Stimulated activated CD4-positive, alpha-beta T cell treated with anti-CD3 and anti-CD28 coated beads, Interleukin-4, amount 100 ng/mL, for 1 hour (primary cell): ENCODE data around the gene TMEM119.

Source experiments
- DNase-seq: peaks from one replicate; pipeline ENCODE4 v3.0.0-alpha.2; 2020

TMEM119 gene

GRCh38 chr12:108614639-108615038 is 16.8 kb upstream of the TMEM119 start:
- DNase-seq = no peak

GRCh38 chr12:108614041-108614440 is 16.2 kb upstream of the TMEM119 start:
- no peak for DNase-seq

- no peak for DNase-seq
Observed at GRCh38 chr12:108613548-108613947, 15.7 kb upstream of the TMEM119 start.

DNA sequence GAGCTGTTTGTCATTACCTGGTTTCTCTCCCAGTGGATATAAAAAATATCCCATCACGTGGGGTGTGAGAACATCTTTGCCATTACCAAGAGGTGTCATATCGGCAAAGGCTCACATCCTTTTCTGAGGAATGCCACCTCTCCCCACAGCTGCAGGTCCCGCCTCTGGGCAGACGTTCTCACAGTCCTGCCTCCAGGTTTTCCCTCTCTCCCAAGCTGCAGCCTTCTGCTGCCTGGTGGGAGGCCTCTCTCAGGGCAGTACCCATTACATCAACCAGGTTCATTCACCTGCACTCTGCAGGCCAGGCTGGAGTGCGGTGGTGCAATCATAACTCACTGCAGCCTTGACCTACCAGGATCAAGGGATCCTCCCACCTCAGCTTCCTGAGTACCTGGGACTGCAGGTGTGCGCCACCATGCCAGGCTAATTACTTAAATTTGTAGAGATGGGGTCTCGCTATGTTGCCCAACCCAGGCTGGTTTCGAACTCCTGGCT is 15.0 kb upstream of the TMEM119 start:
- no peak for DNase-seq

GRCh38 chr12:108611884-108612415 is 14.1 kb upstream of the TMEM119 start:
- DNase-seq = peak; percentile 58

GRCh38 chr12:108610856-108611605 is 13.1 kb upstream of the TMEM119 start:
- no peak for DNase-seq

- DNase-seq = no peak
Observed at GRCh38 chr12:108610336-108610815, 12.5 kb upstream of the TMEM119 start.

- no peak for DNase-seq
Observed at GRCh38 chr12:108609537-108610335, 11.9 kb upstream of the TMEM119 start.

DNA sequence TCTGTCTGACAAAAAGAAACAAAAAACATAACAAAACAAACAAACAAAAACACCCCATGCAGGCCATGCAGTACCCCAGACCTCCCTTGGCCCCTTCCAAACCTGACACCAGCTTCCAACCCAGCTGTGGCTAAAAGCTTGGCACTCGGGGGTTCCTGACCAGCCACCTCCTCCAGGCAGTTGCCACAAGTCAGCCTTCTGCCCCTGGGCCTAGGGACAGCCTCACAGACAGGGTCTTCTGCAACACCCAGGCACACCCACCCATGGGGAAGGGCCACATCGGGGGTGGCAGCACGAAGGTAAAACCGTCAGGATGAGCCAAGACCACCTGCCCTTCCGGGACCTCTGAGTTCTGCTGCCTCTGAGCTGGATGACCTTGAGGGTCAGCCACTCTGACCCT is 10.7 kb upstream of the TMEM119 start:
- DNase-seq = no peak

GRCh38 chr12:108607981-108608600 is 10.2 kb upstream of the TMEM119 start:
- DNase-seq = no peak

DNA sequence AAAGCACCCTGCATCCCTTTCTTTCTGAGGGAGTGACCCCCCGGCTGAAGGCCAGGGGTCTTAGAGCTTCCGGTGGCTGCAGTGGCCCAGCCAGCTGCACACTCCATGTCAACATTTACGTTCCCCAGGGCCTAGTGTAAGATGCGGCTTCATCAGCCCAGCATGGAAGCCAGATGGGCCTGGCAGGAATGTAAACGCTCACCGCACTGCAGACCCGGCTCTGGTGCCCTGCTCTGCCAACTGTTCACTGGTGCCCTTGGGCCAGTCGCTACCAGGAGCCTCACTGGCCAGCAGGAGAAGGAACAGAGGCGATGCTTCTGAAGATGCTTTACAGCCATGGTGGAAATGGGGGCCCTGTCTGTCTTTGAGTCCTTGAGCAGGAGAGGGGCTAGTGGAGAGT is 8.6 kb upstream of the TMEM119 start:
- no peak for DNase-seq

- DNase-seq = no peak
Observed at GRCh38 chr12:108605690-108606406, 8.0 kb upstream of the TMEM119 start.

GRCh38 chr12:108605000-108605689 is 7.3 kb upstream of the TMEM119 start:
- DNase-seq = no peak

DNA sequence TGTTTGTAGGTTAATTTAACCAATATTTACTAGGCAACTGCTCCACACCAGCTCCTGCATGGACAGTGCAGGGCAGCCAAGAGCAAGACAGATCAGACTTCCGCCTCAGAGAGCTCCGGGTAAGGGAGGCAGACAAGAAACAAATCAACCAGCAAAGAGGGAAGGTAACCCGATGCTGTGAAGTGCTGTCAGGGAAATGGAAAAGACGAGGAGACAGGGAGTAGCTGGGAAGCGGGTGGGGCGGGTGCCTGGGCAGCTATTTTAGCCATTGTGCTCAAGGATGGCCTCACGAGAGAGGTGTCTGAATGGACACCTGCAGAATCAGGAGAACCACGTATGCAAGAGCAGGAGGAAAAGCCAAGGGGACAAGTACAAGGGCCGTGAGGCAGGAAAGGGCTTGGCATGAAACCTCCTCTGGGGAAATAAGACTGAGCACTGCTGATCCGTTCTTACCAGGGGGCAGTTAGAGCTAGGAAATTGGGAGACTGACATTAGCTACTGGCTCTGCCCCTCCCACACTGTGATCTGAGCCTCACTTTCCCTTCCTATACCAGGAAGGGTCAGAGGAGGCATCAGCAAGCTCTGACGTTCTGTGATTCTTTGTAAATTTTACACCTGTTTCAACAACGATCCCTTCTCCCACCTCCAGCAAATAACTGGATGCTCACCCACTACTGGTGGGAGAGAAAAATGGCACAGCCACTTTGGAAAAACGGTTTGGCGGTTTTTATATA is 6.5 kb upstream of the TMEM119 start:
- no peak for DNase-seq

DNA sequence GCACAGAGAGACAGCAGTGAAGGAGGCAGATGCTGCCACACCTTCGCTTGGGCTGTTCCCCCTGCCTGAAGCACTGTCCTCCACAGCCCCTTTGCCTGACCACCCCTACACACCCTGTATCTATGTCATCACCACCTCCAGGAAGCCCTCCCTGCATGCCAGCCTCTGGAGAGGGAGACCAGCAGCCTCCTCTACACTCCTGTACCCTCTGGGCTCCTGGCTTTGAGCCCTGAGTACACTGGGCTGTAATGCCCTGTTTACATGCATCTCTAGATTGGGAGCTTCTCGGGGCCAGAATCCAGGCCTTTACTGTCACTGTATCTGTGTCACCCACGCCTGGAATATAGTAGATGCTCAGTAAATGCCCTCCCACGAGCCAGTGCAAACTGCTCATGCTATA is 5.9 kb upstream of the TMEM119 start:
- DNase-seq = no peak

- DNase-seq = no peak
Observed at GRCh38 chr12:108602976-108603704, 5.3 kb upstream of the TMEM119 start.

DNA sequence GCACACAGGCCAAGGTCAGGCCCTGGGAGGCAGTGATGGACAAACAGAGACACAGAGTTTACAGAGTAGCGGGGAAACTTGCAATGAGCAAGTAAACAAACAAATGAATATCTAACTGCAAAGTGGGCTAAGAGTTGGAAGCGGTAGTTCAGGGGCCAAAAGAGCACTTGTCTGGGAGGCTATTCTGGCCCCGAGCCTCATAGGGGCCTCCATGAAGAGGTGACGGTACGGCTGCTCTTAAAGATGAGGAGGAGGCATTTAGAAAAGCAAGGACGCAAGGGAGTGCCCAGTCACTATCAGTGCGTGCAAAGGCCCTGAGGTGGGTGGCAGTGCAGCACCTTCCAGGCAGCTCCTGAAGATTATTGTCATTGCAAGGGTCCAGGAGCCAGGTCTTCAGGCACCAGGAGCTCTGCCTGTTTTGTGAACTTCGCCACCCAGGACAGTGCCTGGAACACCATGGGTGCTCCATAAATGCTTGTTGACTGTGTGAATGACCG is 4.4 kb upstream of the TMEM119 start:
- DNase-seq = no peak

GRCh38 chr12:108600702-108601007 is 2.8 kb upstream of the TMEM119 start:
- DNase-seq = no peak

- DNase-seq = no peak
Observed at GRCh38 chr12:108599948-108600701, 2.2 kb upstream of the TMEM119 start.

DNA sequence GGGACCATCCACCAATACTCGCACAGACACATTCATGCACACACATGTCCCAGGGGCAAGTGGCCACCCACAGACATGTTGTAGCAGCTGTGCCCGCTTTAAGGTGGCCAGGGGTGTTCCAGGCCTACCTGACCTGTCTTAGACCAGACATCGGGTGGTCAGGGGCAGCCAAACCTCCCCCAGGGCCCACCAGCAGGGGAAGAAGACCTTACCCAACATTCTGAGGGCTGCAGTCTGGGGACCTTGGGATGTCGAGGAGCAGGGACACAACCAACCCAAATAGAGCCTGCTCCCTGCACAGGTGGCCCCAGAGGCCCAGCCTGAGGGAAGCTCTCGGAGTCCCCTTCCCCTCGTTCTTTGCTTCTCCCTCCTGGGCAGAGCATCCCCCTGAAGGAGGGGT is 1.7 kb upstream of the TMEM119 start:
- no peak for DNase-seq
